GM13977 (cell line): Measurements from ENCODE around the gene MAJIN.

Experiments used
- DNase-seq: peaks from one replicate; pipeline ENCODE4 v3.0.0; 2012; ENCODE audit warnings: low spot score
- in situ Hi-C: fragments of 300-500 bp; cut with MboI; formaldehyde crosslinking; loops from one replicate; pipeline ENCODE4 v1.12.0; 2022; ENCODE audit warnings: low sequenced_read_pairs, low pct_unique_long_range_greater_than_20kb, mixed read lengths, inconsistent platforms; ENCODE audit not compliant: unreplicated experiment
- TF ChIP-seq, protein P1 (sequence below): IDR thresholded peaks from 2 replicates; pipeline ENCODE4 v1.5.1; 2012; ENCODE audit warnings: mild to moderate bottlenecking, control low read depth; ENCODE audit not compliant: insufficient read depth; ENCODE audit errors: extremely low read depth, missing control alignments

Gene MAJIN

GRCh38 chr11:64974124-64974523 is 2.2 kb upstream of the MAJIN start:
- TF ChIP-seq, protein P1, sequence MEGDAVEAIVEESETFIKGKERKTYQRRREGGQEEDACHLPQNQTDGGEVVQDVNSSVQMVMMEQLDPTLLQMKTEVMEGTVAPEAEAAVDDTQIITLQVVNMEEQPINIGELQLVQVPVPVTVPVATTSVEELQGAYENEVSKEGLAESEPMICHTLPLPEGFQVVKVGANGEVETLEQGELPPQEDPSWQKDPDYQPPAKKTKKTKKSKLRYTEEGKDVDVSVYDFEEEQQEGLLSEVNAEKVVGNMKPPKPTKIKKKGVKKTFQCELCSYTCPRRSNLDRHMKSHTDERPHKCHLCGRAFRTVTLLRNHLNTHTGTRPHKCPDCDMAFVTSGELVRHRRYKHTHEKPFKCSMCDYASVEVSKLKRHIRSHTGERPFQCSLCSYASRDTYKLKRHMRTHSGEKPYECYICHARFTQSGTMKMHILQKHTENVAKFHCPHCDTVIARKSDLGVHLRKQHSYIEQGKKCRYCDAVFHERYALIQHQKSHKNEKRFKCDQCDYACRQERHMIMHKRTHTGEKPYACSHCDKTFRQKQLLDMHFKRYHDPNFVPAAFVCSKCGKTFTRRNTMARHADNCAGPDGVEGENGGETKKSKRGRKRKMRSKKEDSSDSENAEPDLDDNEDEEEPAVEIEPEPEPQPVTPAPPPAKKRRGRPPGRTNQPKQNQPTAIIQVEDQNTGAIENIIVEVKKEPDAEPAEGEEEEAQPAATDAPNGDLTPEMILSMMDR: no peak
- no peak for DNase-seq
- in situ Hi-C loops: no loop called here

GRCh38 chr11:64970731-64971151 is 1.2 kb downstream of the MAJIN start:
- DNase-seq: no peak
- TF ChIP-seq, protein P1: no peak
- in situ Hi-C loops: no loop called here

- TF ChIP-seq, protein P1: no peak
- in situ Hi-C loops: no loop called here
- DNase-seq: no peak
Measured at GRCh38 chr11:64969209-64969608, 2.7 kb downstream of the MAJIN start.

- in situ Hi-C loops: no loop called here
- DNase-seq: no peak
- TF ChIP-seq, protein P1: no peak
Measured at GRCh38 chr11:64967375-64967774, 4.5 kb downstream of the MAJIN start.

GRCh38 chr11:64963072-64963631 is 8.8 kb downstream of the MAJIN start:
- TF ChIP-seq, protein P1: no peak
- DNase-seq: no peak
- in situ Hi-C loops: no loop called here

- DNase-seq: no peak
- in situ Hi-C loops: no loop called here
Measured at GRCh38 chr11:64960719-64961118, 11.2 kb downstream of the MAJIN start.

More at GRCh38 chr11:64960719-64961118, 11.2 kb downstream of the MAJIN start:
- TF ChIP-seq, protein P1: no peak
